ENCODE measurements around the gene BAG3. TPM values are rescaled to one million over a fixed set of nuclear protein-coding genes. Genes with fewer than 3 reads are reported as not detected.

Gene BAG3
- total RNA-seq, 1 experiment from 2014 or later = 35.2 TPM

DNA sequence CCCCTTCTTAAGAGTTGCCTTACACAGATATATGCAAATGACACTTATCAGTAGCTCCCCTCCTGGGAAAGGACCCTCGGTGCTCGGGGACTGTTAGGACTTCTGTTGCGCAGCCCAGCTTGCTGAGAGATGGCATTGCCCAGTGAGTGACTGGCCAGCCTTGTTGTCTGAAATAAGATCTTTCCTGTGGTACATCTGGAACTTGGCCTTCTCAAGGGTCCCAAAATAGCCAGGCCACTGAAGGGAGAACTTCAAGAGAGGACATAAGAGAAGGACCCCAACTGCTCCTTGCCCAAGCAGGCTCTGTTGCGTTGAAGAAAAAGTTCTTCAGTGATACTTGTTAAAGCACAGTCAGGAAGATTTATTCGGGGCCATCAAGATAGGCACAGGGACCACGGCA, 17.3 kb downstream of the BAG3 start:
- BruUV-seq (replicated peaks) = no TSS peak
- Mint-ChIP-seq H3K9me3 (ENCODE audit: low read depth, unreplicated experiment) (no peaks in the 10 kb centered on the region), H3K4me3 (ENCODE audit: low read depth, unreplicated experiment) (no peak overlapping the region), H3K36me3 (ENCODE audit: insufficient read depth, unreplicated experiment) (peaks cover 7% of the 10 kb centered on the region), H3K27ac (ENCODE audit: unreplicated experiment) (no peak overlapping the region), H3K27me3 (ENCODE audit: unreplicated experiment) (no peaks in the 10 kb centered on the region), H3K4me1 (ENCODE audit: low read depth, unreplicated experiment) (peaks cover 33% of the 10 kb centered on the region)
- TF ChIP-seq, protein P1, sequence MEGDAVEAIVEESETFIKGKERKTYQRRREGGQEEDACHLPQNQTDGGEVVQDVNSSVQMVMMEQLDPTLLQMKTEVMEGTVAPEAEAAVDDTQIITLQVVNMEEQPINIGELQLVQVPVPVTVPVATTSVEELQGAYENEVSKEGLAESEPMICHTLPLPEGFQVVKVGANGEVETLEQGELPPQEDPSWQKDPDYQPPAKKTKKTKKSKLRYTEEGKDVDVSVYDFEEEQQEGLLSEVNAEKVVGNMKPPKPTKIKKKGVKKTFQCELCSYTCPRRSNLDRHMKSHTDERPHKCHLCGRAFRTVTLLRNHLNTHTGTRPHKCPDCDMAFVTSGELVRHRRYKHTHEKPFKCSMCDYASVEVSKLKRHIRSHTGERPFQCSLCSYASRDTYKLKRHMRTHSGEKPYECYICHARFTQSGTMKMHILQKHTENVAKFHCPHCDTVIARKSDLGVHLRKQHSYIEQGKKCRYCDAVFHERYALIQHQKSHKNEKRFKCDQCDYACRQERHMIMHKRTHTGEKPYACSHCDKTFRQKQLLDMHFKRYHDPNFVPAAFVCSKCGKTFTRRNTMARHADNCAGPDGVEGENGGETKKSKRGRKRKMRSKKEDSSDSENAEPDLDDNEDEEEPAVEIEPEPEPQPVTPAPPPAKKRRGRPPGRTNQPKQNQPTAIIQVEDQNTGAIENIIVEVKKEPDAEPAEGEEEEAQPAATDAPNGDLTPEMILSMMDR (IDR thresholded peaks at IDR 0.05; ENCODE audit: unreplicated experiment) = no peak
- intact Hi-C loops (cut with micrococcal nuclease; ENCODE audit: unreplicated experiment) = no loop called here
- DNase-seq = no peak
- CTCF ChIA-PET = interaction anchor here (1.1 kb wide), 1 partner anchor 60 kb away, joined by 4 read pairs; no protein-coding TSS in a partner anchor

DNA sequence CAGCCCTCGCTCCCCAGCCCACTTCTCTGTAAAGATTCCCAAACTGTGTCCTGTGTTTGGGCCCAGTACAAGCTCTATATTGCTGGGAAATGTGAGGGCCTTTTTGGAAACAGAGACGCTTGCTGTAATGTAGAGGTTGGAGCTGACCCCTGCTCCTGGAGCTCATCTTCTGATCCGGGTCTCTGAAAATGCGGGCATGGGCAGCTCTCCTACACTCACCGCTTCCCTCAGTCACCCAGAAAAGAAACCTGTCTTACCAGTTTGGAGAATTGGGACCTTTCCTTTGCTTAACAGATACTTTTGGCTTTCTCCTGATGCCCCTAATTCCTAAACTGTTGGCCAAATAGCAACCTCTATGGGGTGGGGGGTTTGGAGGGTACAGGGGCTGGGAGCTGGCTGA, 18.2 kb downstream of the BAG3 start:
- CTCF ChIA-PET = no interaction called here
- intact Hi-C loops (cut with micrococcal nuclease; ENCODE audit: unreplicated experiment) = no loop called here
- TF ChIP-seq, protein P1 (IDR thresholded peaks at IDR 0.05; ENCODE audit: unreplicated experiment) = no peak
- peaks cover 8% of the 10 kb centered on the region for H3K36me3 Mint-ChIP-seq (ENCODE audit: insufficient read depth, unreplicated experiment)
- H3K27ac Mint-ChIP-seq (ENCODE audit: unreplicated experiment) = no peak overlapping the region
- H3K4me3 Mint-ChIP-seq (ENCODE audit: low read depth, unreplicated experiment) = no peak overlapping the region
- H3K27me3 Mint-ChIP-seq (ENCODE audit: unreplicated experiment) = no peaks in the 10 kb centered on the region
- peaks cover 33% of the 10 kb centered on the region for H3K4me1 Mint-ChIP-seq (ENCODE audit: low read depth, unreplicated experiment)
- no peak for DNase-seq
- H3K9me3 Mint-ChIP-seq (ENCODE audit: low read depth, unreplicated experiment) = no peaks in the 10 kb centered on the region
- no TSS peak for BruUV-seq (replicated peaks)

DNA sequence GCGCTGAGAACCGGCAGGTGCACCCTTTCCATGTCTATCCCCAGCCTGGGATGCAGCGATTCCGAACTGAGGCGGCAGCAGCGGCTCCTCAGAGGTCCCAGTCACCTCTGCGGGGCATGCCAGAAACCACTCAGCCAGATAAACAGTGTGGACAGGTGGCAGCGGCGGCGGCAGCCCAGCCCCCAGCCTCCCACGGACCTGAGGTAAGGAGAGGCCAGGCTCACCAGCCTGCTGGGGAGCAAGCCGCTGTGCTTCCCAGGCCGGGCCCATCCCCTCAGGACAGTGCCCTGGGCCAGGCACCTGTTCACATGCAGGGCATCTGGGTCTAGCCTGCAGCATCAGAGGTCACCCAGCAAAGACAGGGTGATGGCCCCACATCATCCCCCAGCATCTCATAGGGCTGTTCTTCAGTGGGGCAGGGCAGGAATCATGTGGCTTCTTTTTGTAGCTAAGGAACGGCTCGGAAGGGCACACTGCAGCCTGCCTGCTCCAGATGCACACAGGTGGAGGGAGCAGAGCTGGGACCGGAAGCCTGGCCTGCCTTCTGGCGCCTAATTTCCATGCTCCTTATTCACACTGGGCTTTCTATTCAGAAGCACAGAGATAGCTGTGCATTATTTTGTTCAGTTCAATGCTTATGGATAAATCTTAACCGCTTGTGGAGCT, 18.9 kb downstream of the BAG3 start:
- H3K36me3 Mint-ChIP-seq (ENCODE audit: insufficient read depth, unreplicated experiment) = peaks cover 8% of the 10 kb centered on the region
- no peak for DNase-seq
- H3K27me3 Mint-ChIP-seq (ENCODE audit: unreplicated experiment) = no peaks in the 10 kb centered on the region
- H3K27ac Mint-ChIP-seq (ENCODE audit: unreplicated experiment) = no peak overlapping the region
- no TSS peak for BruUV-seq (replicated peaks)
- no peaks in the 10 kb centered on the region for H3K9me3 Mint-ChIP-seq (ENCODE audit: low read depth, unreplicated experiment)
- TF ChIP-seq, protein P1 (IDR thresholded peaks at IDR 0.05; ENCODE audit: unreplicated experiment) = no peak
- intact Hi-C loops (cut with micrococcal nuclease; ENCODE audit: unreplicated experiment) = no loop called here
- H3K4me3 Mint-ChIP-seq (ENCODE audit: low read depth, unreplicated experiment) = no peak overlapping the region
- CTCF ChIA-PET = no interaction called here
- peaks cover 33% of the 10 kb centered on the region for H3K4me1 Mint-ChIP-seq (ENCODE audit: low read depth, unreplicated experiment)

DNA sequence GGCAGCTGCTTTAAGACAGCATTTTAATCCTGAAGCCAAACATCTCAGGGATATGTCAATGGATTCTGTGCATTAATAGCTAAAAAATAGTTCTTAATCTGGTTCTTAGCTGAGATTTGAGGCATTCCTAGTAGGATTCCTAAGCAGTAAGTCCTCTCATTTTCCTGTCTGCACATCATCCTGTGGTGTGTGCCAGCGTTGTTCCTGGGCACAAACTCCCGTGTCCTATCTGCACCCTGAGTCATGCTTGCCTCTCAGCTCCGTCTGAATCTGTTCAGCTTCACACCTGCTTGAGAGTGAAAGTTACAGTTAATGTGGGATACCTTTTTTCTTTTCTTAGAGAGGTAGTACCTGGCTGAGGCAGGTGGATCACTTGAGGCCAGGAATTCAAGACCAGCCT, 19.5 kb downstream of the BAG3 start:
- Mint-ChIP-seq H3K27ac (ENCODE audit: unreplicated experiment) (no peak overlapping the region), H3K4me3 (ENCODE audit: low read depth, unreplicated experiment) (no peak overlapping the region), H3K4me1 (ENCODE audit: low read depth, unreplicated experiment) (peaks cover 32% of the 10 kb centered on the region), H3K36me3 (ENCODE audit: insufficient read depth, unreplicated experiment) (peaks cover 8% of the 10 kb centered on the region), H3K27me3 (ENCODE audit: unreplicated experiment) (no peaks in the 10 kb centered on the region), H3K9me3 (ENCODE audit: low read depth, unreplicated experiment) (no peaks in the 10 kb centered on the region)
- CTCF ChIA-PET = no interaction called here
- no TSS peak for BruUV-seq (replicated peaks)
- intact Hi-C loops (cut with micrococcal nuclease; ENCODE audit: unreplicated experiment) = no loop called here
- no peak for DNase-seq
- TF ChIP-seq, protein P1 (IDR thresholded peaks at IDR 0.05; ENCODE audit: unreplicated experiment) = no peak

Data from Calu3 (cell line).